B cell (primary cell): ENCODE results near the gene RAD51B. TPM values are rescaled to one million over a fixed set of nuclear protein-coding genes. Genes with fewer than 3 reads are reported as not detected.

Experiments used
- ATAC-seq: fragments of 200-7000 bp; cut with Tn5 transposase; one replicate; pipeline ENCODE4 v1.10.0; 2021; ENCODE audit warnings: low read depth, mild to moderate bottlenecking, moderate number of reproducible peaks, moderate library complexity
- CTCF ChIA-PET: fragments of 350-600 bp; sonication (Branson Sonifier 250); formaldehyde crosslinking; loops from one replicate; lab custom pipeline; 2021; ENCODE audit warnings: antibody characterized with exemption, inconsistent platforms; lab: Charles Lee
- POLR2A ChIA-PET: fragments of 350-600 bp; sonication (Branson Sonifier 250); formaldehyde crosslinking; loops from one replicate; lab custom pipeline; 2021; ENCODE audit warnings: antibody characterized with exemption; lab: Charles Lee
- DNase-seq: peaks from one replicate; pipeline ENCODE4 v3.0.0; 2013
- H2AFZ ChIP-seq: 2 replicates; pipeline ENCODE4 v1.6.1; 2012; ENCODE audit warnings: mild to moderate bottlenecking, low read depth, low read length; ENCODE audit not compliant: insufficient read depth, poor library complexity, severe bottlenecking
- H3K27ac ChIP-seq, 2 donors: 1 replicate in 1 of 2; 2 replicates in 1 of 2; pipeline ENCODE4 v1.5.1; 2012 to 2013; ENCODE audit warnings: low read length in 2 of 2, mild to moderate bottlenecking in 2 of 2, moderate library complexity in 1 of 2
- H3K27me3 ChIP-seq, 4 experiments: fragments of 200-600 bp in 1 of 4; sonication (generic) in 1 of 4; replicated peaks in 1 of 4; 1 replicate in 2 of 4; 2 replicates in 2 of 4; pipeline versions ENCODE4 v1.6.1 to v1.7.0; 2013 to 2016; ENCODE audit warnings: low read length in 3 of 4, mild to moderate bottlenecking in 2 of 4, mixed read lengths in 1 of 4, moderate library complexity in 1 of 4; ENCODE audit not compliant: insufficient read depth in 4 of 4, control insufficient read depth in 3 of 4; ENCODE audit errors: control extremely low read depth in 1 of 4
- H3K36me3 ChIP-seq, 2 experiments: replicated peaks in 1 of 2; 1 replicate in 1 of 2; 2 replicates in 1 of 2; pipeline versions ENCODE4 v1.6.1 to v1.7.1; 2013; ENCODE audit warnings: low read length in 1 of 2; ENCODE audit not compliant: insufficient read depth in 2 of 2, control insufficient read depth in 1 of 2; ENCODE audit errors: control extremely low read depth in 1 of 2, extremely low read depth in 1 of 2
- H3K4me1 ChIP-seq, 2 donors: fragments of 200-600 bp in 1 of 2; sonication (generic) in 1 of 2; 1 replicate in 1 of 2; 2 replicates in 1 of 2; pipeline versions ENCODE4 v1.5.1 to v1.6.1; 2013 to 2017; ENCODE audit warnings: low read length in 2 of 2; ENCODE audit not compliant: control insufficient read depth in 2 of 2, insufficient read depth in 2 of 2
- H3K4me2 ChIP-seq: replicated peaks from 2 replicates; pipeline ENCODE3; 2012; ENCODE audit warnings: mild to moderate bottlenecking, low read depth, low read length; ENCODE audit not compliant: poor library complexity, severe bottlenecking
- H3K4me3 ChIP-seq, 5 experiments: fragments of 200-600 bp in 1 of 5; sonication (generic) in 1 of 5; 1 replicate in 3 of 5; 2 replicates in 2 of 5; pipeline versions ENCODE4 v1.5.1 to v1.7.0; 2011 to 2016; ENCODE audit warnings: low read length in 4 of 5, mild to moderate bottlenecking in 4 of 5, low read depth in 2 of 5, control low read depth in 1 of 5, moderate library complexity in 1 of 5; ENCODE audit not compliant: insufficient read depth in 1 of 5; ENCODE audit errors: control extremely low read depth in 1 of 5, extremely low read depth in 1 of 5
- H3K79me2 ChIP-seq: fragments of 200-600 bp; sonication (generic); one replicate; pipeline ENCODE4 v1.6.0; 2016; ENCODE audit warnings: low read length; ENCODE audit not compliant: control insufficient read depth, insufficient read depth
- H3K9ac ChIP-seq: fragments of 200-600 bp; sonication (generic); 2 replicates; pipeline ENCODE4 v1.6.1; 2017; ENCODE audit warnings: mild to moderate bottlenecking, low read length, moderate library complexity
- H3K9me3 ChIP-seq, 3 donors: one replicate each; pipeline versions ENCODE4 v1.6.1 to v1.7.1; 2013; ENCODE audit warnings: low read length in 2 of 3; ENCODE audit not compliant: control insufficient read depth in 2 of 3, insufficient read depth in 1 of 3; ENCODE audit errors: control extremely low read depth in 1 of 3
- H4K20me1 ChIP-seq: 2 replicates; pipeline ENCODE4 v1.6.0; 2012; ENCODE audit warnings: mild to moderate bottlenecking, low read length; ENCODE audit not compliant: insufficient read depth, control insufficient read depth, poor library complexity, severe bottlenecking
- H3K27ac Mint-ChIP-seq: one replicate; pipeline ENCODE4 v1.8.0; 2021; ENCODE audit warnings: mixed read lengths
- H3K27me3 Mint-ChIP-seq: one replicate; pipeline ENCODE4 v1.8.0; 2021; ENCODE audit warnings: mixed read lengths
- H3K4me1 Mint-ChIP-seq: one replicate; pipeline ENCODE4 v1.8.0; 2021; ENCODE audit warnings: mixed read lengths
- H3K4me3 Mint-ChIP-seq: one replicate; pipeline ENCODE4 v1.8.0; 2021; ENCODE audit warnings: mixed read lengths
- H3K9me3 Mint-ChIP-seq: one replicate; pipeline ENCODE4 v1.8.0; 2022; ENCODE audit warnings: mixed read lengths; ENCODE audit not compliant: insufficient read depth
- EZH2 ChIP-seq: IDR thresholded peaks from 2 replicates; pipeline ENCODE4 v1.6.1; 2012; ENCODE audit warnings: borderline replicate concordance, low read depth, mild to moderate bottlenecking, moderate library complexity, low read length; ENCODE audit not compliant: insufficient read depth, poor library complexity, severe bottlenecking
- WGBS: methylation state at CpG from one replicate; pipeline ENCODE4 v1.1.5; 2013; ENCODE audit warnings: missing lambda C conversion rate; ENCODE audit not compliant: insufficient coverage; 5-methylcytosine and 5-hydroxymethylcytosine counted together
- intact Hi-C: fragments of 100-400 bp; cut with micrococcal nuclease; formaldehyde crosslinking; loops from one replicate; pipeline ENCODE4 v1.10.0; 2022
- polyA plus RNA-seq: library from polyadenylated mRNA; depleted of rRNA; stranded (reverse); fragments of >200 nt; gene quantifications from 2 replicates; pipeline ENCODE4 v1.2.3, GENCODE V29; 2012
- total RNA-seq, 2 donors: library from RNA; stranded (reverse); fragments of 120-200 nt in 1 of 2; gene quantifications; 1 replicate in 1 of 2; 2 replicates in 1 of 2; pipeline versions ENCODE4 v1.2.3 to v1.2.4, GENCODE V29; 2013 to 2022
- TF ChIP-seq, protein P1 (sequence below): fragments of 200-600 bp; IDR thresholded peaks from one replicate; pipeline ENCODE4 v1.8.0; 2022; ENCODE audit warnings: antibody characterized with exemption, mild to moderate bottlenecking

RAD51B gene
- total and polyA plus RNA-seq, 2 donors (not counting 1 experiment from before 2014, with no cell fraction given): 6.5 to 60.6 TPM

DNA sequence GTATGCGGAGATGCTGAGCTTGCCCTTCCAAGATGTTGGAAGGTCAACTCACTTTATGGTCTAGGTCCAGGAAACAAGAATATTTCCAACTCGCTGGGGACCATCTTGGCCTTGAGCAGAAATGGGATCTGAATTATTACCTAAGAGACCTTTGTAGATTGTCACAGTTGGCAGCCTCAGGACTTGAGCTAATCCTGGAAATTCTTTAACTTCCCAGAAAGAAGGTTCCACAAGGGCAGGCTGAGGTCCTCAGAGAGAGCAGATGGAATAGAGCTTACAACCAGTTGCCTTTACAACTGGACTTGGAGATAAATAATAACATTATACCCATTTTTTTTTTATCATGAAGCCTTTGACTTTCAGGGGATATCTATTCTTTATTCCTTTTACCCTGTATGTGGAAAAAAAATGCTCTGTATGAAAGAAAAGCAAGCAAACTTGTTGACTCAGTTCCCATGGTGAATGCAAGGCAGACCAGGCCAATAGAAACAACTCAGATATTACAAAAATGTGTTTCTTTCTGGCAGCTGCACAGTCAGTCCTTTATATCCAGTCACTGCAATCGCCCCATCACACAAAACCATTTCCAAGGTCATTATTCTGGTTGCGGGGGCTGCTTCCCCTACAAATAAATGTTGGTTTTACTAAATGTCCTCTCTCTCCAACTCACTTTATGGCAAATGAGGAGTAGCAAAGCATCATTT lies 571.9 kb downstream of the RAD51B start:
- TF ChIP-seq EZH2: no peak
- TF ChIP-seq, protein P1, sequence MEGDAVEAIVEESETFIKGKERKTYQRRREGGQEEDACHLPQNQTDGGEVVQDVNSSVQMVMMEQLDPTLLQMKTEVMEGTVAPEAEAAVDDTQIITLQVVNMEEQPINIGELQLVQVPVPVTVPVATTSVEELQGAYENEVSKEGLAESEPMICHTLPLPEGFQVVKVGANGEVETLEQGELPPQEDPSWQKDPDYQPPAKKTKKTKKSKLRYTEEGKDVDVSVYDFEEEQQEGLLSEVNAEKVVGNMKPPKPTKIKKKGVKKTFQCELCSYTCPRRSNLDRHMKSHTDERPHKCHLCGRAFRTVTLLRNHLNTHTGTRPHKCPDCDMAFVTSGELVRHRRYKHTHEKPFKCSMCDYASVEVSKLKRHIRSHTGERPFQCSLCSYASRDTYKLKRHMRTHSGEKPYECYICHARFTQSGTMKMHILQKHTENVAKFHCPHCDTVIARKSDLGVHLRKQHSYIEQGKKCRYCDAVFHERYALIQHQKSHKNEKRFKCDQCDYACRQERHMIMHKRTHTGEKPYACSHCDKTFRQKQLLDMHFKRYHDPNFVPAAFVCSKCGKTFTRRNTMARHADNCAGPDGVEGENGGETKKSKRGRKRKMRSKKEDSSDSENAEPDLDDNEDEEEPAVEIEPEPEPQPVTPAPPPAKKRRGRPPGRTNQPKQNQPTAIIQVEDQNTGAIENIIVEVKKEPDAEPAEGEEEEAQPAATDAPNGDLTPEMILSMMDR: no peak
- ChIA-PET POLR2A (no interaction called here), CTCF (no interaction called here)
- DNase-seq: no peak
- H2AFZ ChIP-seq: no peak overlapping the region
- H3K4me1 Mint-ChIP-seq: peaks cover 44% of the 10 kb centered on the region
- peaks cover 23 to 31% of the 10 kb centered on the region in 2 donors for H3K4me1 ChIP-seq
- no peaks in the 10 kb centered on the region for H4K20me1 ChIP-seq
- no peak overlapping the region for H3K4me3 Mint-ChIP-seq
- no peaks in the 10 kb centered on the region for H3K27me3 Mint-ChIP-seq
- no peak overlapping the region for H3K4me2 ChIP-seq
- no peaks in the 10 kb centered on the region for H3K9me3 ChIP-seq
- intact Hi-C loops: no loop called here
- no peaks in the 10 kb centered on the region for H3K36me3 ChIP-seq
- H3K27ac Mint-ChIP-seq: no peak overlapping the region
- H3K9ac ChIP-seq: no peak overlapping the region
- no peaks in the 10 kb centered on the region for H3K9me3 Mint-ChIP-seq
- ATAC-seq: no peak
- H3K27me3 ChIP-seq: no peaks in the 10 kb centered on the region
- H3K4me3 ChIP-seq: no peak overlapping the region
- H3K79me2 ChIP-seq: peaks cover 9% of the 10 kb centered on the region
- 100% methylated on average over 1 of the region's 4 CpGs for WGBS
- H3K27ac ChIP-seq: no peak overlapping the region
